Suprapubic skin (tissue), 4 donors: Measurements from ENCODE around the gene TM6SF1.

ENCODE experiments used
- CTCF ChIP-seq, 2 donors: fragments of 200-600 bp in 1 of 2; fragments of 450-650 bp in 1 of 2; sonication (generic) in 1 of 2; IDR thresholded peaks; one replicate each; pipeline ENCODE4 v1.5.1; 2016 to 2019; ENCODE audit warnings: antibody characterized with exemption in 2 of 2, mild to moderate bottlenecking in 1 of 2, moderate library complexity in 1 of 2
- EP300 ChIP-seq: sonication (generic); formaldehyde crosslinking; IDR thresholded peaks from one replicate; pipeline ENCODE4 v1.6.1; 2017; ENCODE audit warnings: antibody characterized with exemption
- POLR2A ChIP-seq, 2 donors: fragments of 450-650 bp; IDR thresholded peaks; one replicate each; pipeline ENCODE4 v1.6.1; 2017; ENCODE audit warnings: antibody characterized with exemption in 2 of 2, mild to moderate bottlenecking in 2 of 2, moderate library complexity in 2 of 2
- POLR2AphosphoS5 ChIP-seq, 3 donors: sonication (generic); formaldehyde crosslinking; IDR thresholded peaks; one replicate each; pipeline ENCODE4 v1.6.1; 2017; ENCODE audit warnings: antibody characterized with exemption in 3 of 3

- TF ChIP-seq CTCF (IDR thresholded peaks at IDR 0.05) (no peak), EP300 (no peak), POLR2AphosphoS5 (IDR thresholded peaks at IDR 0.05) (no peak), POLR2A (IDR thresholded peaks at IDR 0.05) (no peak)
Measured at GRCh38 chr15:83061680-83062079, 45.8 kb upstream of the TM6SF1 start.
